22Rv1 (cell line): ENCODE results near the gene ERAP2.

Experiments
- ZFX ChIP-seq: fragments of 450-650 bp; IDR thresholded peaks from 2 replicates; pipeline ENCODE4 v1.6.1; 2017; ENCODE audit warnings: antibody characterized with exemption, borderline replicate concordance
- TF ChIP-seq, protein P1 (sequence below): fragments of 450-650 bp; IDR thresholded peaks from 2 replicates; pipeline ENCODE4 v1.5.1; 2017; ENCODE audit warnings: mild to moderate bottlenecking

DNA sequence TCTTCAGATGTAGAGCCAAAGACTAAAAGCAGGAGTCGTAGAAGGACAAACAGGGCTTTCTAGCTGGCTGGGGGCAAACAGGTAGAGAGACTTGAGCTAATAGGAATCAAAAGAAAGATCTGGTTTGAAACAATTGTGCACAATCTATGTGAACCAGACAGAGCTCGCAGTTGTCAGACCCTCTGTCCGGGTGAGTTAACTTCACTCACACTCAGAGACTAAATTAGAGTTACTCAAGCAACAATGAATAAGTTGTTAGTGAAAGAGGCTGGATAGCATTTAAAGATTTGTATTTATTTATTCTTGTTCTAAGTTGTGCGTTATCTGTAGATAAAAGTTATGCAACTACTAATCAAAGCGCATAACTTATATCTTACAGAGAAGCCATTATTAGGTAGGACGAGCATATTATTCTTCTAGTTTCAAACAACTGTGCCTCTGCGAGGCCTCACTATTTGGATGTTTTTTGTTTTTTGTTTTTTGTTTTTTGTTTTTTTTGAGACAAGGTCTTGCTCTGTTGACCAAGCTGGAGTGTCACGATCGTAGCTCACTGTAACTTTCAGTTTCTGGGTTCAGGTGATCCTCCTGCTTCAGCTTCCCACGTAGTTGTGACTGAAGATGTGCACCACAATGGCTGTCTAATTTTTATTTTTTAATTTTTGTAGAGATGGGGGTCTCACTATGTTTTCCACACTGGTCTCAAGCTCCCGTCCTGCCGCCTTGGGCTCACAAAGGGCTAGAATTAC, 46.4 kb downstream of the ERAP2 start:
- TF ChIP-seq, protein P1, sequence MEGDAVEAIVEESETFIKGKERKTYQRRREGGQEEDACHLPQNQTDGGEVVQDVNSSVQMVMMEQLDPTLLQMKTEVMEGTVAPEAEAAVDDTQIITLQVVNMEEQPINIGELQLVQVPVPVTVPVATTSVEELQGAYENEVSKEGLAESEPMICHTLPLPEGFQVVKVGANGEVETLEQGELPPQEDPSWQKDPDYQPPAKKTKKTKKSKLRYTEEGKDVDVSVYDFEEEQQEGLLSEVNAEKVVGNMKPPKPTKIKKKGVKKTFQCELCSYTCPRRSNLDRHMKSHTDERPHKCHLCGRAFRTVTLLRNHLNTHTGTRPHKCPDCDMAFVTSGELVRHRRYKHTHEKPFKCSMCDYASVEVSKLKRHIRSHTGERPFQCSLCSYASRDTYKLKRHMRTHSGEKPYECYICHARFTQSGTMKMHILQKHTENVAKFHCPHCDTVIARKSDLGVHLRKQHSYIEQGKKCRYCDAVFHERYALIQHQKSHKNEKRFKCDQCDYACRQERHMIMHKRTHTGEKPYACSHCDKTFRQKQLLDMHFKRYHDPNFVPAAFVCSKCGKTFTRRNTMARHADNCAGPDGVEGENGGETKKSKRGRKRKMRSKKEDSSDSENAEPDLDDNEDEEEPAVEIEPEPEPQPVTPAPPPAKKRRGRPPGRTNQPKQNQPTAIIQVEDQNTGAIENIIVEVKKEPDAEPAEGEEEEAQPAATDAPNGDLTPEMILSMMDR: no peak
- TF ChIP-seq ZFX: no peak
